ENCODE results near the gene SLC25A17. TPM values are rescaled to one million over a fixed set of nuclear protein-coding genes. Genes with fewer than 3 reads are reported as not detected.
"Not testable (repeated sequence)": the region's sequence is repeated elsewhere in the genome, so short reads cannot be mapped to it uniquely, and the experiment has no call there.

SLC25A17 gene
- total RNA-seq, 1 donor from 2014 or later: 14.8 TPM

DNA sequence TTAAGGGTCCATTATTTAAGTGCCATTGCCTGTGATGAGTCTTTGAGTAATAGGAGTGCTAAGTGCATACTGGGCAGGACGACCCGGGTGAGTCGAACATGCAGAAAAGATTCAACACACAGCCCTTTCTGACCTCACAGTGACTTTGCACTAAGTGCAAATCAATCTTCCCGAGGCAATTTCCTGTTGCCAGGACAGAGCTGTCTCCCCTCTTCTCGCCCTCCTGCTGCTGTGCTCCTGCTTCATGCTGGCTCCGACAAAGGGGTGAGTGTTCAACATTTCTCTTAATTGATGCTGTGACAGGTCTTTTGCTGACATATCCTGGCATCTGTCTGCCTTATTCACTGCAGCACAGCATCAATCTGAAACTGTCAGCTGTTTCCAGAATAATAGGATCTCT, 97.9 kb downstream of the SLC25A17 start:
- no peak for DNase-seq
- TF ChIP-seq, protein P1, sequence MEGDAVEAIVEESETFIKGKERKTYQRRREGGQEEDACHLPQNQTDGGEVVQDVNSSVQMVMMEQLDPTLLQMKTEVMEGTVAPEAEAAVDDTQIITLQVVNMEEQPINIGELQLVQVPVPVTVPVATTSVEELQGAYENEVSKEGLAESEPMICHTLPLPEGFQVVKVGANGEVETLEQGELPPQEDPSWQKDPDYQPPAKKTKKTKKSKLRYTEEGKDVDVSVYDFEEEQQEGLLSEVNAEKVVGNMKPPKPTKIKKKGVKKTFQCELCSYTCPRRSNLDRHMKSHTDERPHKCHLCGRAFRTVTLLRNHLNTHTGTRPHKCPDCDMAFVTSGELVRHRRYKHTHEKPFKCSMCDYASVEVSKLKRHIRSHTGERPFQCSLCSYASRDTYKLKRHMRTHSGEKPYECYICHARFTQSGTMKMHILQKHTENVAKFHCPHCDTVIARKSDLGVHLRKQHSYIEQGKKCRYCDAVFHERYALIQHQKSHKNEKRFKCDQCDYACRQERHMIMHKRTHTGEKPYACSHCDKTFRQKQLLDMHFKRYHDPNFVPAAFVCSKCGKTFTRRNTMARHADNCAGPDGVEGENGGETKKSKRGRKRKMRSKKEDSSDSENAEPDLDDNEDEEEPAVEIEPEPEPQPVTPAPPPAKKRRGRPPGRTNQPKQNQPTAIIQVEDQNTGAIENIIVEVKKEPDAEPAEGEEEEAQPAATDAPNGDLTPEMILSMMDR (IDR thresholded peaks at IDR 0.05): no peak
- peaks cover 3% of the 10 kb centered on the region for H3K4me1 Mint-ChIP-seq
- no peaks in the 10 kb centered on the region for H3K36me3 Mint-ChIP-seq (ENCODE audit: low read depth)
- no peak overlapping the region for H3K27ac Mint-ChIP-seq
- no peaks in the 10 kb centered on the region for H3K9me3 Mint-ChIP-seq
- intact Hi-C loops (cut with micrococcal nuclease): no loop called here
- peaks cover 12% of the 10 kb centered on the region for H3K27me3 Mint-ChIP-seq
- ChIA-PET POLR2A (no interaction called here), CTCF (no interaction called here)
- no peak for ATAC-seq (ENCODE audit: low read depth)
- no peak overlapping the region for H3K4me3 Mint-ChIP-seq

DNA sequence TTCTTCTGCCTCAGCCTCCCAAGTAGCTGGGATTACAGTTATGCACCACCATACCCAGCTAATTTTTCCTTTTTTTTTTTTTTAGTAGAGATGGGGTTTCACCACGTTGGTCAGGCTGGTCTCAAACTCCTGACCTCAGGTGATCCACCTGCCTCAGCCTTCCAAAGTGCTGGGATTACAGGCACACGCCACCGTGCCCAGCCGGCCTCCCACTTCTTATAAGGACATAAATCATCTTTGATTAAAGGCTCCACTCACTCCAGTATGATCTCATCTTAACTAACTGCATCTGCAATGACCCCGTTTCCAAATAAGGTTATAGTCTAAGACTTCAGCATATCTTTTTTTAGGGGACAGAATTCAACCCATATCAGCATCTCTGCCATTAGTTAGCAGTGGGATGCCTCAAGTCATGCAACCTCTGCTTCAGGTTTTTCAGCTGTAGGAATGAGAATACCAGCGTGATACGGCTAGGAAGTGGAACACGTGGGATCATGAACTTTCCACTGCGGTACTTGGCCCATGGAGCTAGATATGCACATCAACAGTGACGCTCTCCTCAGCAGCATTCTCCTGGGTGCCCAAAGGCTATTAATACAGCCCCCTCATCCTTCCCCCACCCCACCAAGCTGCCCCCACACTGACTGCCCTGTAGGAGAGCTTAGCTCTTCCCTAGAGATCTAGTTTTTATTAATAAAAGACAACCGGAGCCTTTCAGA, 98.4 kb downstream of the SLC25A17 start:
- CTCF ChIA-PET: no interaction called here
- Mint-ChIP-seq H3K36me3 (ENCODE audit: low read depth) (no peaks in the 10 kb centered on the region), H3K9me3 (no peaks in the 10 kb centered on the region), H3K27ac (no peak overlapping the region), H3K27me3 (peaks cover 12% of the 10 kb centered on the region), H3K4me3 (no peak overlapping the region), H3K4me1 (peaks cover 3% of the 10 kb centered on the region)
- ATAC-seq (ENCODE audit: low read depth) (no peak), DNase-seq (no peak)
- intact Hi-C loops (cut with micrococcal nuclease): no loop called here
- TF ChIP-seq, protein P1 (IDR thresholded peaks at IDR 0.05): no peak
- POLR2A ChIA-PET: no interaction called here

DNA sequence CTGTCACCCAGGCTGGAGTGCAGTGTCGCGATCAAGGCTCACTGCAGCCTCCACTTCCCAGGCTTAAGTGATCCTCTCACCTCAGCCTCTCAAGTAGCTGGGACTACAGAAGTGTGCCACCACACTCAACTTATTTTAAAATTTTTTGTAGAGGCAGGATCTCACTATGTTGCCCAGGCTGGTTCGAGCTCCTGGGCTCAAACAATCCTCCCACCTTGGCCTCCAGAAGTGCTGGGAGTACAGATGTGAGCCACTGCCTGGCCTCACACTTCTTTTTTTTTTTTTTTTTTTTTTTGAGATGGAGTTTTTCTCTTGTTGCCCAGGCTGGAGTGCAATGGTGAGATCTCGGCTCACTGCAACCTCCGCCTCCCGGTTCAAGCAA, 99.0 kb downstream of the SLC25A17 start:
- CTCF ChIA-PET; H3K4me1 Mint-ChIP-seq; intact Hi-C loops (cut with micrococcal nuclease); H3K4me3 Mint-ChIP-seq; H3K27ac Mint-ChIP-seq; ATAC-seq (ENCODE audit: low read depth); H3K9me3 Mint-ChIP-seq; POLR2A ChIA-PET; DNase-seq; H3K36me3 Mint-ChIP-seq (ENCODE audit: low read depth): not testable (repeated sequence)
- H3K27me3 Mint-ChIP-seq: peaks cover 12% of the 10 kb centered on the region

Other genes starting within 250 kb of the SLC25A17 start
- 99.4 and 115 TPM in 2 replicates for gene MRTFA, start 182.6 kb downstream of the SLC25A17 start, total RNA-seq
- not detected in 2 replicates for gene MCHR1, start 139.9 kb downstream of the SLC25A17 start, total RNA-seq
- 183 and 221 TPM in 2 replicates for gene ST13, start 37.3 kb upstream of the SLC25A17 start, total RNA-seq
- 20.3 and 20.8 TPM in 2 replicates for gene XPNPEP3, start 37.8 kb upstream of the SLC25A17 start, total RNA-seq
- not detected in 2 replicates for gene DNAJB7, start 42.8 kb upstream of the SLC25A17 start, total RNA-seq
- gene RBX1, start 132.0 kb upstream of the SLC25A17 start, total RNA-seq: 78.6 and 78.9 TPM in 2 replicates